SKM-1 (cell line): ENCODE measurements around the gene THSD7B.
A peak's percentile ranks its signal among the peaks of the same experiment; 100 is the strongest.

ENCODE experiments used
- DNase-seq: peaks from one replicate; lab custom pipeline; 2025; ENCODE audit not compliant: unreplicated experiment; lab: John Stamatoyannopoulos, UW

The THSD7B gene

DNA sequence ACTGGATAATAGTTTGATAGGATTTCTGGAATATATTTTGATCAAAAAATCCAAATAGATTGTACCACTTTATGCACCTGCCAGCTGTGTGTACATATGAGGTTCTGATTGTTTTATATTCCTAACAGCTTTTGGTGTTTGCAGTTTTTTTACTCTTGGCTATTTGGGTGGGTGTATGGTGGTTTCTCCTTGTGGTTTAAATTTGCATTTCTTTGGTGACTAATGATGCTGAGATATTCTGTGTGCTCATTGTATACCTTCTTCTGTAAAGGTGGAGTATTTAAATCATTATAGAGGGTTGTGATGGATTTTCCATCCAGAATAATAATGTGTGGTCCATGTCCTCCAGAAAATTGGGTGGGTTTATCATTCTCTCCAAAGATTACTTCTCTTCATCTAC lies 372.9 kb downstream of the THSD7B start:
- DNase-seq, result no peak

DNA sequence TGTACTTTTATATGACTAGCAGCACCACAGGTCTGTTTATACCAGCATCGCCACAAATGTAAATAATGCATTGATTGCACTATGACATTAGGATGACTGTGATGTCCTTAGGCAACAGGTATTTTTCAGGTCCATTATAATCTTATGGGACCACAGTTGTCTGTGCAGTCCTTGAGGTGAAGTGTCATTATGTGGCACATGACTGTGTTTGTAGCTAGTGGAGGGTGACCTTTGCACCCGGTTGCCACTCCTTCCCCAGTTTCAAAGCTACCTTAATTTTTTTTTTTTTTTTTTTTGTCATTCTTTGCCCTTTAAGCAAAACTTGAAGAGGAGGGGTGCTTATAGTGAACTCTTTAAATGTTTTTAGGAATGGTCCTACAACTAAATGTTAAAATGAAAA lies 386.4 kb downstream of the THSD7B start:
- DNase-seq, result no peak

DNA sequence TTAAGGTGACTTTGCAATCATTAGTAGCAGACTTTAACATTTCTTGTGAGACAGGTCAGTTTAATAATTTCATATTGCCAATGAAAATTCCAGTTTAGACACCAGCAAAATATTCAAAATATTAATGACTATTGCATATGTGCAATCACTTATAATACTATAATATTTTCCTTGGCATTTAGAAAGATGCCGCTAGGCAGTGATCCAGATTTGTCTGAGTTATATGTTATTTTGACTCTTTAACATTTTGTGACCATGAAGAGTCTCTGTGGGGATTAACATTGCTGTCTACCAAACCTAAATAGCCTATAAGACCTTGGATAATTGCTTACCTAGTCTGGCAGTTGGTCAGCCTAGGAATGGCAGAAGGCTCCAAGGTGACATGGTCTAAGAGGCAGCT lies 389.6 kb downstream of the THSD7B start:
- DNase-seq, result no peak

DNA sequence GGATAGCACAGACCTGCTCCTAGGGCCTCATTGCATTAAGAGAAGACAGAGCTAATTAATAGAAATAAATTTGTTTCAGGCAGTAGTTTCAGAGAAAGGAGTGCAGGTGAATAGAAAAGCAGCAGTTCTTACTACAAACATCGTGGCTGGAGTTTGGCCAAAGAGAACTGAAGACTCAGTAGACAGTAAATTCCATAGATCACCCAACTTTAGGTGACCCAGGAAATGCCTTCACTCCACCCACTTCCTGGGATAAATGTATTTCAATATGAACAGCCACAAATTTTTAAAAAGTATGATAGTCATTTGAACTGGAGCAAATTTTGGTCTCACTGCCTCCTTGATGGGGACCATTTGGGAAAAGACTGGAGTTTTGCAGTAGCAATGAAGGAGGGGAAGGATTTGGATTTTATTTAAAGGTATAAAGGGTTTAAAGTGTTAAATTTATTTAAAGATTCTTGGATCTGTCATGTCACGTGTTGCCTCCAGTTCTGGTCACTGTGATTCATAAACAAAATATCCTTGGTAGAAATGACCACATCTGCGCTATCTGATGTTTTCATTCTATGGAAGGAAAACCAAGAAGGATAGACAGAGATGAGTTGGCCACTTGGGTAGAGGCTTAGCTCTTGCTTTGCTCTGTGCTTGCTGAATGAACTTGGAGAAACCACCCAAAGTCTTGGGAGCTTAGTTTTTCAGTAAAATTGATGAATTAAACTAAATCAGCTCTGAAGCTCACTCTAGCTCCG lies 390.2 kb downstream of the THSD7B start:
- no peak for DNase-seq

DNA sequence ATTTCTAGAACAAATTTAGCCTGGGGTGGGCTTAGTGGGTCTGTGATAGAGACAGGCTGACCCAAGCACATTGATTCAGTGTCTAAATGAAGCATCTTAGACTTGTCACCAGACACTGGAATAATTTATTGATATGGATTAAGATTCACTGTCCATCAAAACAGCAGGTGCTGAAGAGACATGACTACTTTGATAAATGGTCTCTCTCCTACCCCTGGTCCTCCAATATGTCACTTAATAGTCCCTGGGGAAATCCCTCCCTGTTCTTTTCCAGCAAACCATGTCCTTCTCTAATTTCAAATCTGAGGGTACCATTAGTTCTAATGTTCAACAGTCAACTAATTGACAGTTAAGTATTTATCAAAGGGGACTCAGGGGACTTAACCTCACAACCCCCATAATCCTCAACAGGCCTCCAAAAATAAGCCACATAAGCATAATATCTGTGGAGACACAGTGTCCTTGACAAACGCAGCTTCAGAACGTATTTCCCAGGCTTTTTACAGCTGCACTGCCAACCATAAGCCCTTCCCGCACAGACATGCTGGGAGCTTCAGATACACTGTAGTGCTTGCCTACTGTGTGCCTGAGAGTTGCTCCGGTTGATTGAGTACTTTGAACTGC lies 391.0 kb downstream of the THSD7B start:
- DNase-seq, result no peak

DNA sequence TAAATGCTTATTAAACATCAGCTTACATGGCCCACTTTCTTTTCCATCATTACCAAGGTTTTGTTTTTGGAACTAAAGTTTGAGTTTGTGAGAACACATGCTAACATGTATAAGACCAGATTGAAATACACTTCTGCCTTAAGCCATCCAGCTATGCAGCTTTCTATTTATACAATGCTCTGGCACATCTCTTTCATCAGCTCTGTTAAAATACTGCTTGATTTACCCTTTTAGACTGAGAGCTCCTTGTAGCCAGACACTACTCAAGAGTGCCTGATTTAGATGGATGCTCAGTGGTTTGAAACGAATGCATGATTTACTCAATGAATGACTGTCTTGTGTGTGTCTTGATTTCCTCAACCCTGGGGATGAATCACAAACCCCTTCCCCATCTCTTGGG lies 392.5 kb downstream of the THSD7B start:
- no peak for DNase-seq

DNA sequence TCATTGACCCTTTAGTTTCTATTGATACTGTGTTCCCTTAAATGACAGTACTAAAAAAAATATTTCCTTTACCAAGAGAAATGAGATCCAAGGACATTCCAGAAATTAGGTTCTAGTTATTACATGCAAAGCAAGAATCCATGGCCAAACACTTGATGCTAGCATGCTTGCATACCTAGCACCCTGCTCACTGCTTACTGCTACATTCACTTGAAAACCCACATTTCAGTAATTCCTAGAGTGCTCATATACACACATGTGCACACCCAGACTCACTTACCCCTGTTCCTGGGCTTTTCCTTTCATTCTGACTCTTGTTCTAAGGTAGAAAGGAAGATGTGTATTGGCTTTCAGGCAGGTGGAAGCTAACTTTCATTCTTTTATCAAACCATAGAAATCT lies 395.9 kb downstream of the THSD7B start:
- DNase-seq, result no peak

DNA sequence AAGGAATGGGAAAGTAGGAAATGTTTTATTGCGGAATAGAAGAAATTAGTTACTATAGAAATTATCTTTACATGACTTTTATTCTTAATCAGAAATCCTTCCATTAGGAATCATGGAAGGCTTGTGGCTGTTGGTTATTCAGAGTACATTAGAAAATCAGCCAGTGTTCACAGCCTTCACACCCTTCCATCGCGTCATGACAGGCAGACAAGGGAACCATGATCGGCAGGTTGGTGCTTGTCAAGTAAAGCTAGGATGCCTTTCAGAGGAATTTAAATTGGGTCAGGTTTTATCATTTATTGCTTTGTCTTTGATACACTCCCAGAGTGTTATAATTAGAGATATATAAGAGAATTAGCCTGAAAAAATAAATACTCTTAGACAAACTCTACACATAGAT lies 400.6 kb downstream of the THSD7B start:
- DNase-seq, result no peak

DNA sequence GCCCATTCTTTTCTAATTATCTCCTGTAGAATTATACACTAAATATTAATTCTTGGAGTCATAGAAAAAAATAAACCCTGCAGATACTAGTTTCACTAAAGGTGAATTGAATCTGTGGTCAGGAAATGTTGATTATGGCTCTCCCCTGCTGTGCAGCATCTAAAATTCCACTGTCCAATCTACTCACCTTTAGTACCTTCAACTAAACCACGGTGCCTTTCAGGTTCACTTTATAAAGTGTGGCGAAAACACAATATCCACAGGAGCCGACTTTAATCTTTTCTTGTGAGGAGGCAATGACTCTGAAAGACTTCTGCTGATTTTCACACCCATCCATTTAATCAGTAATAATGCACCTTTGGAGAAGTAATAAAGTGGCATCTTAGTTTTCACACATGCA lies 402.3 kb downstream of the THSD7B start:
- DNase-seq, result no peak

DNA sequence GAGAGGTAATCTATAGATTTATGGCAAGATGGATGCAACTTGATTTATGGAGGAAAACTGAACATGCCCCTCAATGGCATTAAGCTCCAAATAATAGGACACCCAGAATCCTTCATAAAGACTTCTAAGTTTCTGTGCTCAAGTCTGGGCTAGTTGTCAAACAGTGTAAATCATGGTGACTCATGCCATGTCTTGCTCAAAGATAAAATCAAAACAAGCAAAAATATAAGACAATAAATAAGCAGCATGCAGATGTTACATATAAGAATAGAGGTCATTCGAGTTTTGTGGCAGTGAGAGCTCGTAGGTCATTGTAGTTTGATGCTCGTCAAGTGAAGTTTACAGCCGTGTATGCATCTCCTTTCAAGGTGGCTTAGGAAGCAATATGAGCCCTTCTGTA lies 403.2 kb downstream of the THSD7B start:
- DNase-seq, result no peak

DNA sequence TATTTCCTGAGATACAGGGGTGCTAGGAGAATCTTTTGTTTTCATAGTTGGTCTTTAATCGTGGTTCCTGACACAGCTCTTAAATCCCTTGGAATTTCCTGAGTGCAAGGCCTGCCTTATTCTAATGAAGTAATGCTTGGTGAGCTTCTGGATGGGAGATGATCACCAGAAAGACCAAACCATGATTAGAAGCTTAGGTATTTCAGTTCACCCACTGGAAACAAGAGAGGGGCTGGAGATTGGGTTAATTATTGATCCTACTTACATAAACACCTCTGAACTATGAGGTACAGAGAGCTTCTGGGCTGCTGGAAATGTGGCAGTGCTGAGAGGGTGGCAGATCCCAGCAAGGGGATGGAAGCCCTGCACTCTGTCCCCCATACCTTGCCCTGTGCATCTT lies 406.8 kb downstream of the THSD7B start:
- no peak for DNase-seq

DNA sequence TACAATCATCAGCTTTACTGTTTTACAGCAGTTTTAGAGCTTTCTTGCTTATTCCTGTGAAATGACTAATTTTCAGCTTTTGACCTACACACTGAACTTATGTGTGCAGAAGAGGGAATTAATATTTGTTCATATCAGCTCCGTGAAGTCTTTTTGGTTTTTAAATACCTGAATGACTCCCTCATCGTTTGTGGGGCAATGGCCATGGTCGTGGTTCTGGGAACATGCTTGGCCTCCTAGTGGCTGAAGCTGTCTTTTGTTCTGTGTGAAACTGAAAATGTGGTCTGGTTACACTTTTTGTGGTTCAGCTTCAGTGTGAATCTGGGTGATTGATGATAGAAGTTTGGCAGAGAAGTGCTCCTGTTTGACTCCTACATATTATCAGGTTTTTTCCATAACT lies 408.1 kb downstream of the THSD7B start:
- no peak for DNase-seq

DNA sequence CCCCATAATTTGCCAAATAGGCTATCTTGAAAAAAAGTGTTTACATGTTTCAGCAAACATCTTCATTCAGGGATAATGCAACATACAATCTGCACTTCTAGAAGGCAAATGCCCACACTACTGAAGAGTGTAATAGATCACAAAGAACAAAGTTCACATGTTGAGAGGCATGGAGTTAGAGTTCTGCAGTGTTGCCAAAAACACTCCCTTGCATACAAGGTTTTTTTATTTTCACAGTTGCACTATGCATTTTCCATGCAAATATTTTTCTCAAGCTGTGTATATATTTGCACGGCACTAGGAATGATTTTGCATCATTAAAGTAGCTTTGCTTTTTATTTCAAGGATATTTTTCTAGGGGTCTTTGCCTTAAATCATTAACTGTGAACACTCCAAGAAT lies 409.9 kb downstream of the THSD7B start:
- DNase-seq, result no peak

DNA sequence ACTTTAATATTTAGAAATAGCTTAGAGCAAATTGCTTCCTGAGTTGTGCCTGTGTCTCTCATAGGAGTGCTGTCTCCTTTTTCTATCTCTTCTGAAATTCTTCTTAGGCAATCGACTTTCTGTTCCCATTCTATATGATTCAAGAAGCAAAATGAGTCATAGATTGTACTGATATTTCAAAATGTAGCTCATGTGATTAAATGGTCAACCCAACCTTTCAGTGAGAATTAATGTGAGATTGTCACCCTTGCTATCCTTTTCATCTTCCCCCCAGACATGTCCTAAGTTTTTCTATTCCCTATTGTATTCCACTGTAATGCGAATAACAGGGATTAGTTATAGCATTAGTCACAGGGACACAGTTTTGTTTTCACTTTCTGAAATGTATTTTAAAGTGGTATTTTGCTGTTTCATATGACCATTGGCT lies 413.6 kb downstream of the THSD7B start:
- peak; percentile 32 for DNase-seq

DNA sequence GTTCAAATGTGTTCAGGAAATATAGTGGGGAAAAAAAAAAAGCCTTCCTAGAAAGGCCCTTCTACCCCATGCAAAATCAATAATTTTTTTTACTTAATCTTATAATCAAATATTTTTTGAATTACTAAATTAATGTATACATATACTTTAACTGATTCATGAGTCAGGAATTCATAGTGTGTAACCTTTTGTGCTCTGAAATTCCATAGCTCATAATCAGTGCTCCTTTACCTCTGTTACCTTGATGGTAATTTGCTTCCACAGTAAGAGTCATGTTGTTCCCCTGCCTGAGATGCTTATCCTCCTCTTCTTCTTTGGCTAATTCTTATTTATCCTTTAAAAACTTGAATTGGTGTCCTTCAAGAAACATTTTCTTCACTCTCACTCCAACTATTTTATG lies 414.2 kb downstream of the THSD7B start:
- DNase-seq, result no peak

DNA sequence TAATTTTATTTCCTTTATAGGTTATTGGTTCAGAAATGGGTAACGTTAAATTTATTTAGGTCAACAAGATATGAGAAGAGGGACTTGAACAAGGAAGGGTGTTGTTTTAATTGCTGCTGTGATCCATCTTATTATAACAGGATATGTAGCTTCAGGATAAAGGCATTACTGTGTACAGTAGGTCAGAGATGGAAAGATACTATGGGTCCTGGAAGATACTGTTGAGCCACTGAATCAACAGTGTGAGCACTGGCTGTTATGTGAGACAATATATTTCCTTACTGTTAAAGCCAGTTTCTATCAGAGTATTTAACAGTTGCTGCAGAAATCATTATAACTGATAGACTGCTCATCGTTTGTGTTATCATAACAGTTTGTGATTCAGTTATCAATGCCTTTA lies 414.7 kb downstream of the THSD7B start:
- no peak for DNase-seq

DNA sequence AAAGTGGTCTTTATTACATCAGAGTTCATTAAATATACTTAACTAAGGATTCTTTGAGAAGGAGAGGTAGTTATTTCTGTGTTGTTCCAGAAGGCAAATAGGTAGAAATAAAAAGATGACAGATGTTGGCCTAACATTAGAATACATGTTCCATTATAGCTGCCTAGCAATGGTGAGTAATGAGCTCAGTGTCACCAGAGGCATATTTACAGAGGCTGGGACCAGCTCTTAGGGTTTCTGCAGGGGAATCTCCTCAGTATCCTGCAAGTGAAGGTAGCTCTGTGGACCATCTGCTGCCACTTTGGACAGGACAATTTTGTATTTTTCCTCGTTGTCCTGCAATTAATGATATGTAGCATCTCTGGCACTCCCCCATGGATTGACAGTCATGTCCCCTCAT lies 416.0 kb downstream of the THSD7B start:
- no peak for DNase-seq

DNA sequence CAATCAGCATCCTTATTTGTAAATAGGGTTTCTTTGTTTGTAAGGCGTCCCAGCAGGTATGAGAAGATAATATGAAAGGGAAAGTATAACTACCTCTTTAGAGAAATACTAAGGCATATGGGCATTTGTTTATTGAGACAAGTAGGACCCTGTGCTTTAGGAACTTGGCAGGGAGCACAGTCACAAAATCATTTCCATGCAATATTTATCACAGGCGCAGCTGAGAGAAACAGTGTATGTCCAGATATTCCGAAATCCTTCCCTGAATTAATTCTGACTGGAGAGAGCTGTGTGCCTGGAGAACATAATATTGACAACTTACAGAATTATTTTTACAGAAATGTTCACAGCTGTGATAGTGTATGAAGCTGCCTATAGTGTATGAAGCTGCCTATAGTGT lies 416.7 kb downstream of the THSD7B start:
- no peak for DNase-seq

DNA sequence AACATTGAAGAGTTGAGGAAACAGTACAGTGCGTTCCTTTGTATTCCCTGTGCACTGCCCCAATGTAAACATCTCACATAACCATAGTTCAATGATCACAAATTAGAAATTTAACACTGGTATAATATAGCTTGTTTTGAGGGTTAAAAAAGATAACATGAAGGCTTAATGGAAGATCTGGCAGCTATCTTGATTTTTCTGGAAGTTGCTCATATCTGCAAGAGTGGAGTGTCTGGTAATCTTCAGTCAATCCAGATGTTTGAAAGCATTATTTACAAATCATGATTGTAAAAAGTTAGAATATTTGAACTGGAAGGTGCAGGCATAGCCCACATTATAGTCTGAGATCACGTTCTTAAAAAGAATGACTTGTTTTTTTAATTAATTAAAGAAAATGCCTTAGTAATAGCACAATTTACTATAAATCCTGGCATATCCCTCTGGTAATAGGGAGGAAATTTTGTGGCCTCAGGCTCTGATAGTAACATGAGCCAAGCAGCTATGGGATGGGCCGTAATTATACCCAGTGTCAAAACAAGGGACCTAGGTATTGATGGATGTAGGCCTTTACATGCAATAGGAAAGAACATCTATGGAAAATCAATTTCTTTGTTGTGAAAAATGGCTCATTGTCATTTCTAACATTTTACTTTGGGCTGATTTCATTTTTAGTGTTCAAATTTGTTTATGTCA lies 418.0 kb downstream of the THSD7B start:
- DNase-seq, result no peak

DNA sequence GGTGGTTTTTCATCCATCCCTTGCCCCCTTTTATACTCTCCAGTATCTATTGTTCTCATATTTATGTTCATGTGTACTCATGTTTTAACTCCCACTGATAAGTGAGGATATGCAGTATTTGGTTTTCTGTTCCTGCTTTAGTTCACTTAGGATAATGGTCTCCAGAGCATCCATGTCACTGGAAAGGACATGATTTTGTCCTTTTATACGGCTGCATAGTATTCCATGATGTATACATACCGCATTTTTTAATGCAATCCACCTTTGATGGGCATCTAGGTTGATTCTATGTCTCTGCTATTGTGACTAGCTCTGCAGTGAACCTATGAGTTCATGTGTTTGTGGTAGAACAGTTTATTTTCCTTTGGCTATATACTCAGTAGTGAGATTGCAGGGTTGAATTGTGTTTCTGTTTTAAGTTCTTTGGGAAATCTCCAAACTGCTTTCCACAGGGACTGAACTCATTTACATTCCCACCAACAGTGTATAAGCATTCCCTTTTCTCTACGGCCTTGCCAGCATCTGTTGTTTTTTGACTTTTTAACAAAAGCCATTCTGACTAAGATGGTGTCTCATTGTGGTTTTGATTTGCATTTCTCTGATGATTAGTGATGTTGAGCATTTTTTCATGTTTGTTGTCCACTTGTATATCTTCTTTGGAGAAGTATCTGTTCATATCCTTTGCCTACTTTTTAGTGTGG lies 420.2 kb downstream of the THSD7B start:
- no peak for DNase-seq

DNA sequence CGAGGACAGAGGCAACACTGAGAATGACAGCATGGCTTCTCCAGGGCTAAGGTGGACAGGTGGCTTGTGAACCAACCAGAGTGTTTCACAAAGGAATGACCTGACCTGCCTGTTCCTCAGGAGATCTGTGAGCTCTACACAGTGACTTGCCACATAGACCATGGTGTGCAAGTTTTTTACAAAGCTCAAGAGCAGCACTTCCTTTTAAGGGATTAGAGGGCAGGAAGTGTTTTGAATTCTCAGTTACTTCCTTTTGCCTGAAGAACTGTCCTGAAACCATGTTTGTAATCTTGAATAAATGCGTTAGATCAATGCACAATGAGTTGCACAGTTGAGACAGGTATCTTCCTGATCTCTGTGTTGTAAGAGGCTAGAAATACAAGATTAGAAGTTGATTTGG lies 421.9 kb downstream of the THSD7B start:
- no peak for DNase-seq
